Lung (tissue), 12 donors: ENCODE results near the gene TTC21B. TPM values are rescaled to one million over a fixed set of nuclear protein-coding genes. Genes with fewer than 3 reads are reported as not detected.
A peak's percentile ranks its signal among the peaks of the same experiment; 100 is the strongest.

Experiments used
- ATAC-seq: fragments of 200-7000 bp; cut with Tn5 transposase; one replicate; pipeline ENCODE4 v1.9.1; 2020; ENCODE audit warnings: moderate number of reproducible peaks; ENCODE audit not compliant: insufficient read depth, low FRiP score
- DNase-seq, 3 donors: peaks; one replicate each; pipeline ENCODE4 v3.0.0-alpha.2; 2013 to 2017
- H3K27ac ChIP-seq, 2 donors: one replicate each; pipeline ENCODE4 v1.5.1; 2013; ENCODE audit warnings: mild to moderate bottlenecking in 2 of 2, moderate library complexity in 2 of 2, control low read depth in 1 of 2, inconsistent platforms in 1 of 2, low read depth in 1 of 2, low read length in 1 of 2
- H3K27me3 ChIP-seq, 3 donors: one replicate each; pipeline ENCODE4 v1.5.1; 2013; ENCODE audit warnings: low read length in 2 of 3; ENCODE audit not compliant: control insufficient read depth in 3 of 3, insufficient read depth in 3 of 3
- H3K36me3 ChIP-seq, 4 donors: one replicate each; pipeline ENCODE4 v1.5.1; 2013; ENCODE audit warnings: low read length in 4 of 4, mild to moderate bottlenecking in 1 of 4, moderate library complexity in 1 of 4; ENCODE audit not compliant: control insufficient read depth in 4 of 4, insufficient read depth in 4 of 4
- H3K4me1 ChIP-seq, 5 donors: one replicate each; pipeline ENCODE4 v1.5.1; 2013; ENCODE audit warnings: low read length in 5 of 5, mild to moderate bottlenecking in 2 of 5, moderate library complexity in 1 of 5; ENCODE audit not compliant: control insufficient read depth in 5 of 5, insufficient read depth in 5 of 5
- H3K4me3 ChIP-seq: one replicate; pipeline ENCODE4 v1.5.1; 2013; ENCODE audit warnings: mild to moderate bottlenecking, control low read depth, moderate library complexity
- H3K9ac ChIP-seq, 2 donors: one replicate each; pipeline ENCODE4 v1.5.1; 2013; ENCODE audit warnings: low read length in 2 of 2, control low read depth in 1 of 2; ENCODE audit not compliant: insufficient read depth in 1 of 2
- H3K9me3 ChIP-seq, 4 donors: one replicate each; pipeline ENCODE4 v1.5.1; 2013; ENCODE audit warnings: low read length in 3 of 4, mild to moderate bottlenecking in 1 of 4, moderate library complexity in 1 of 4; ENCODE audit not compliant: control insufficient read depth in 4 of 4, insufficient read depth in 3 of 4
- WGBS, 2 donors: extraction: QIAGEN DNeasy Blood & Tissue Kit; methylation state at CpG; one replicate each; pipeline ENCODE4 v1.1.7; 2013; 5-methylcytosine and 5-hydroxymethylcytosine counted together
- polyA plus RNA-seq, 2 donors: library from polyadenylated mRNA; stranded (reverse); fragments of 200-250 nt; gene quantifications; one replicate each; pipeline ENCODE4 v1.2.1, GENCODE V29; 2013
- total RNA-seq, 2 donors: library from RNA; depleted of rRNA in 1 of 2; stranded (reverse); fragments of >200 nt in 1 of 2; gene quantifications; one replicate each; pipeline ENCODE4 v1.2.1, GENCODE V29; 2014 to 2021
- TF ChIP-seq, protein P1 (sequence below): IDR thresholded peaks from 2 replicates; pipeline ENCODE4 v1.5.1; 2012; ENCODE audit warnings: mild to moderate bottlenecking; ENCODE audit errors: control extremely low read depth, extremely low read depth
- donor health status: control.
- donor health status: control.
- donor health status: Bipolar disorder and iron deficiency.
- donor health status: healthy.
- donor health status: DM: yes; HTN: yes; CAD: no.

The TTC21B gene
- total and polyA plus RNA-seq, 4 donors = 5.0 to 146 (median 15.0) TPM

DNA sequence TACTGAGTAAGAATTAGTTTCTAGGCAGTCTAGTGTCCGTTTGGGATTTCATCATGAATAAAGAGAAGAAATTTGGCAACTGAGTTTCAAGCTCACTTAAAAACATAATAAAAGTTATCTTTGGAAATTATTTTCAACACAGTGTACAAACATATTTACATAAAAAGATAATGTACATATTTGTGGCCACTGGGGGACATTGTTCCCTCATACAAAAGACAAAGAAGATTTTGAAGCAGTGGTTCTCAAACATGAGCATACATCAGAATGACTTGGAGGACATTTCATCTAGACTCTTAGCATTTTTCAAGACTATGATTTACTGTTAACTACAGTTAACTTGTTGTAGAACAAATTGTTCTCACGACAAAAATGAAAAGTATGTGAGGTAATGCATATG lies 15.7 kb upstream of the TTC21B start:
- 70 to 74% methylated on average over 2 of the region's 2 CpGs for WGBS, 2 donors
- no peaks in the 10 kb centered on the region for H3K36me3 ChIP-seq
- no peak for ATAC-seq

DNA sequence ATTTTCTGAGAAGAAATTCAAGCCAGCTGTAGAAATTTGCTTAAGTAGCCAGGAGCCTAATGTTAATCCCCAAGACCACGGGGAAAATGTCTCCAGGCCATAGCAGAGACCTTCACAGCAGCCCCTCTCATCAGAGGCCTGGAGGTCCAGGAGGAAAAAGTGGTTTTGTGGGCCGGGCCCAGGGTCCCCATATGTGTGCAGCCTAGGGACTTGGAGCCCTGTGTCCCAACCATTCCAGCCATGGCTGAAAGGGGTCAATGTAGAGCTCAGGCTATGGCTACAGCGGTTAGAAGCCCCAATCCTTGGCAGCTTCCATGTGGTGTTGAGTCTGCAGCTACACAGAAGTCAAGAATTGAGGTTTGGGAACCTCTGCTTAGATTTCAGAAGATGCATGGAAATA lies 14.2 kb upstream of the TTC21B start:
- Histone ChIP-seq H3K4me1 (no peaks in the 10 kb centered on the region), H3K4me3 (no peak overlapping the region), H3K27me3 (no peaks in the 10 kb centered on the region), H3K9me3 (peaks cover 0 to 6% (median 0%) of the 10 kb centered on the region in 4 donors), H3K27ac (no peak overlapping the region), H3K36me3 (no peaks in the 10 kb centered on the region), H3K9ac (no peak overlapping the region)
- TF ChIP-seq, protein P1, sequence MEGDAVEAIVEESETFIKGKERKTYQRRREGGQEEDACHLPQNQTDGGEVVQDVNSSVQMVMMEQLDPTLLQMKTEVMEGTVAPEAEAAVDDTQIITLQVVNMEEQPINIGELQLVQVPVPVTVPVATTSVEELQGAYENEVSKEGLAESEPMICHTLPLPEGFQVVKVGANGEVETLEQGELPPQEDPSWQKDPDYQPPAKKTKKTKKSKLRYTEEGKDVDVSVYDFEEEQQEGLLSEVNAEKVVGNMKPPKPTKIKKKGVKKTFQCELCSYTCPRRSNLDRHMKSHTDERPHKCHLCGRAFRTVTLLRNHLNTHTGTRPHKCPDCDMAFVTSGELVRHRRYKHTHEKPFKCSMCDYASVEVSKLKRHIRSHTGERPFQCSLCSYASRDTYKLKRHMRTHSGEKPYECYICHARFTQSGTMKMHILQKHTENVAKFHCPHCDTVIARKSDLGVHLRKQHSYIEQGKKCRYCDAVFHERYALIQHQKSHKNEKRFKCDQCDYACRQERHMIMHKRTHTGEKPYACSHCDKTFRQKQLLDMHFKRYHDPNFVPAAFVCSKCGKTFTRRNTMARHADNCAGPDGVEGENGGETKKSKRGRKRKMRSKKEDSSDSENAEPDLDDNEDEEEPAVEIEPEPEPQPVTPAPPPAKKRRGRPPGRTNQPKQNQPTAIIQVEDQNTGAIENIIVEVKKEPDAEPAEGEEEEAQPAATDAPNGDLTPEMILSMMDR = no peak
- ATAC-seq (no peak), DNase-seq (no peak)
- WGBS, 2 donors = 93% methylated on average over 3 of the region's 3 CpGs

More for the DNA sequence above, 15.7 kb upstream of the TTC21B start:
- H3K9me3 ChIP-seq = peaks cover 0 to 6% (median 0%) of the 10 kb centered on the region in 4 donors
- TF ChIP-seq, protein P1 = no peak
- DNase-seq = peak in 2 of 3 donors; percentile 11 to 28
- H3K27me3 ChIP-seq = no peaks in the 10 kb centered on the region
- no peak overlapping the region for H3K27ac ChIP-seq
- H3K4me1 ChIP-seq = no peaks in the 10 kb centered on the region
- no peak overlapping the region for H3K9ac ChIP-seq
- no peak overlapping the region for H3K4me3 ChIP-seq

DNA sequence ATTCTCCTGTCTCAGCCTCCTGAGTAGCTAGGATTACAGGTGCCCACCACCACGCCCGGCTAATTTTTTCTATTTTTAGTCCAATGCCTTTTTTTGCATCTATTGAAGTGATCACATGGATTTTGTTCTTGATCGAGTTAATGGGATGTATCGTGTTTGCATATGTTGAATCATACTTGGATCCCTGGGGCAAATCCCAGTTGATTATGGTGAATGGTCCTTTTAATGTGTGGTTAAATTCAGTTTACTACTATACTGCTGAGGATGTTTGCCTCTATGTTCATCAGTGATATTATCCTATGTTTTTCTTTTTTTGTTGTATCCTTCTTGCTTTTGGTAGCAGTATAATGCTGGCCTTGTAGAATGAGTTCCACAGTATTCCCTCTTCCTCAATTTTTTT lies 8.2 kb upstream of the TTC21B start:
- ATAC-seq = no peak
- H3K9ac ChIP-seq = no peak overlapping the region

More for the DNA sequence above, 8.2 kb upstream of the TTC21B start:
- Histone ChIP-seq H3K4me3 (no peak overlapping the region), H3K9me3 (no peaks in the 10 kb centered on the region), H3K27ac (no peak overlapping the region), H3K27me3 (no peaks in the 10 kb centered on the region), H3K4me1 (no peaks in the 10 kb centered on the region), H3K36me3 (no peaks in the 10 kb centered on the region)
- no peak for DNase-seq
- WGBS, 2 donors = 88 to 98% methylated on average over 4 of the region's 4 CpGs
- TF ChIP-seq, protein P1 = no peak
